Fibroblast of skin of scalp (primary cell): ENCODE results near the gene TIMM44.

Source experiments
- DNase-seq: peaks from one replicate; pipeline ENCODE4 v3.0.0-alpha.2; 2013

Gene TIMM44

GRCh38 chr19:7912697-7913564, 30.5 kb downstream of the TIMM44 start:
- DNase-seq: no peak

DNA sequence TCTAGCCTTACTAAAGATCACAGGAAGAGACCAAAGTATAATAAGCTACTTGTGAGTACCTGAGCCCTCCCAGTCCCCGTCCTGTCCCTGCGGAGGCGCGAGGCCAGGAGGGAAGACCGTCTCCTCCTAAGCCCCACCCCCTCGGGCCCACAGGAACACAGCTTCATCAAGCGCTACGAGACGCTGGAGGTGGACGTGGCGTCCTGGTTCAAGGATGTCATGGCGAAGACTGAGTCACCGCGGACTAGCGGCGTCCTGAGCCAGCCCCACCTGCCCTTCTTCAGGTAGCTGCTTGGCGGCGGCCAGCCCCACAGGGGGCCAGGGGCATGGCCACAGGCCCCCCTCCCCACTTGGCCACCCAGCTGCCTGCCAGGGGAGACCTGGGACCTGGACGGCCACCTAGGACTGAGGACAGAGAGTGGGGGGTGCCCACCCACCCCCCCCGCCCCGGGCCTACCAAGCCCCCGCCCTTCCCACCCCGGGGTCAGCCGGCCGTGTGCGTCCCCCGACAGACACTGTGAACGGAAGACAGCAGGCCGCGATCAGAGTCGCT, 31.2 kb downstream of the TIMM44 start:
- no peak for DNase-seq

- no peak for DNase-seq
Observed at GRCh38 chr19:7911508-7912143, 31.8 kb downstream of the TIMM44 start.

- no peak for DNase-seq
Observed at GRCh38 chr19:7910321-7911161, 32.9 kb downstream of the TIMM44 start.

- no peak for DNase-seq
Observed at GRCh38 chr19:7909471-7910067, 33.9 kb downstream of the TIMM44 start.

GRCh38 chr19:7908742-7909461, 34.6 kb downstream of the TIMM44 start:
- no peak for DNase-seq

GRCh38 chr19:7908078-7908699, 35.3 kb downstream of the TIMM44 start:
- DNase-seq: no peak

- DNase-seq: no peak
Observed at GRCh38 chr19:7907544-7907943, 35.9 kb downstream of the TIMM44 start.

GRCh38 chr19:7907122-7907521, 36.3 kb downstream of the TIMM44 start:
- no peak for DNase-seq

DNA sequence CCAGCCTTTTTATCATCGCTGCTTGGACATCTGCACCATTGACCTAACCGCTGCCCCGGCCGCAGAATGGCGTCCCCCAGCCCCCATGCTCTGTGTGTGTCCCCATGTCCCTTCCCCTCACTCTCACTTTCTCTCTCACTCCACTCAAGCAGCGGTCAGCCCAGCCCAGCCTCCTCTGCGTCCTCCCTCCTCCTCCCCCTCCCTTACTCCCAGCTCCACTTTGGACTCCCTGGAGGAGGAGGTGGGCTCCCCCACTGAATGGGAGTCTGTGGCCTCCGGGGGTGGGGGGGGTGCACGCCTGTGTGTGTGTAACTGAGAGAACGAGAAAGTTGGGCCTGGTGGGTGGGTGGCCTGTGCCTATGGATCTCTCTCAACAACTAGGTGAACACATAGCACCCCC, 37.6 kb downstream of the TIMM44 start:
- DNase-seq: no peak

DNA sequence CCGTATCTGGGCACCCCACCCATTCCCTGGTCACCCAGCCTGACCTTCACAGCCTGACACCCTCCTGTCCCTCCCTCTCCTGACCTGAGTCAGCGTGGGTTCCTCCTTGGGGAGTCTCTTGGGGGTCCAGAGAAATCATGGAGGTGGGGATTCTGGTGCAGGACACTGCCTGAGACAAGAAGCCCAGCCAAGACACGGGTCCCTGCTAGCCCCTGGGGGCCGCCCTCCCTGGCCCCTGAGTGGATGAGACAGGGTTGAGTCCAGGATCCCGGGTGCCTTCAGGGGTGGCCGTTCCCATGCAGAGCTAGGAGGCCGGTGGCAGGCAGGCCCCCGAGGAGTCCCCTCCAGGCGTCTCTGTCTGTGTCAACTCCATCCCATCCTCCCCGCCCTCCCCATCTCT, 38.2 kb downstream of the TIMM44 start:
- DNase-seq: no peak

- DNase-seq: no peak
Observed at GRCh38 chr19:7904074-7905020, 39.1 kb downstream of the TIMM44 start.

GRCh38 chr19:7903244-7904073, 40.0 kb downstream of the TIMM44 start, which contains the start of gene MAP2K7:
Gene MAP2K7 (plus strand): TSS chr19:7903877. CDS start chr19:7903945, 68 bp downstream.
- DNase-seq: peak; percentile 99

GRCh38 chr19:7902796-7903243, 40.6 kb downstream of the TIMM44 start:
- no peak for DNase-seq

- DNase-seq: no peak
Observed at GRCh38 chr19:7901337-7901736, 42.1 kb downstream of the TIMM44 start.

DNA sequence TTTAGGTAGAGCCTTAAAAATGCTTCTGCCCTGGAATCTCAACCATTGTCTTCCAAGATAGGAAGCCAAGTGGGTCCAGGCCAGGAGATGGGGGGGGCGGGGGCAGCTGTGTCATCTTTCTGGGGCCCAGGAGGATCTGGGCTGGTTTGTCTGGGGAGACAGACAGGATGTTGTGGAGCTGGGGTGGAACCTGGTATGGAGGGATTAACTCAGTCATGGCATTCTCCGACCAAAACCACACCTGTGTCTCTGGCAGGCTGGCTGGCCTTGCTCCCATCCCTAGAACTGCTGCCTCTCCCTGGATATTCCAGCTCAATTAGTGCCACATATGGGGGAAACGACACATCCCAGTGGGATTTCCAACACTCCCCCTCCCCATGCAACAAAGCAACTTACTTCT, 42.5 kb downstream of the TIMM44 start:
- no peak for DNase-seq

DNA sequence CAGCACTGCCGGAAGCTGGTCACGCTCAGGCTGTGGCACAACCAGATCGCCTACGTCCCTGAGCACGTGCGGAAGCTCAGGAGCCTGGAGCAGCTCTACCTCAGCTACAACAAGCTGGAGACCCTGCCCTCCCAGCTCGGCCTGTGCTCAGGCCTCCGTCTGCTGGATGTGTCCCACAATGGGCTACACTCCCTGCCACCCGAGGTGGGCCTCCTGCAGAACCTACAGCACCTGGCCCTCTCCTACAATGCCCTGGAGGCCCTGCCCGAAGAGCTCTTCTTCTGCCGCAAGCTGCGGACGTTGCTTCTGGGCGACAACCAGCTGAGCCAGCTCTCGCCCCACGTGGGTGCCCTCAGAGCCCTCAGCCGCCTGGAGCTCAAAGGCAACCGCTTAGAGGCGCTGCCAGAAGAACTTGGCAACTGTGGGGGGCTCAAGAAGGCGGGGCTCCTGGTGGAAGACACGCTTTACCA, 43.0 kb downstream of the TIMM44 start:
- no peak for DNase-seq

GRCh38 chr19:7899751-7900378, 43.6 kb downstream of the TIMM44 start:
- DNase-seq: no peak
